ENCODE measurements around the gene PIP5KL1.
A peak's percentile ranks its signal among the peaks of the same experiment; 100 is the strongest.

Gene PIP5KL1

DNA sequence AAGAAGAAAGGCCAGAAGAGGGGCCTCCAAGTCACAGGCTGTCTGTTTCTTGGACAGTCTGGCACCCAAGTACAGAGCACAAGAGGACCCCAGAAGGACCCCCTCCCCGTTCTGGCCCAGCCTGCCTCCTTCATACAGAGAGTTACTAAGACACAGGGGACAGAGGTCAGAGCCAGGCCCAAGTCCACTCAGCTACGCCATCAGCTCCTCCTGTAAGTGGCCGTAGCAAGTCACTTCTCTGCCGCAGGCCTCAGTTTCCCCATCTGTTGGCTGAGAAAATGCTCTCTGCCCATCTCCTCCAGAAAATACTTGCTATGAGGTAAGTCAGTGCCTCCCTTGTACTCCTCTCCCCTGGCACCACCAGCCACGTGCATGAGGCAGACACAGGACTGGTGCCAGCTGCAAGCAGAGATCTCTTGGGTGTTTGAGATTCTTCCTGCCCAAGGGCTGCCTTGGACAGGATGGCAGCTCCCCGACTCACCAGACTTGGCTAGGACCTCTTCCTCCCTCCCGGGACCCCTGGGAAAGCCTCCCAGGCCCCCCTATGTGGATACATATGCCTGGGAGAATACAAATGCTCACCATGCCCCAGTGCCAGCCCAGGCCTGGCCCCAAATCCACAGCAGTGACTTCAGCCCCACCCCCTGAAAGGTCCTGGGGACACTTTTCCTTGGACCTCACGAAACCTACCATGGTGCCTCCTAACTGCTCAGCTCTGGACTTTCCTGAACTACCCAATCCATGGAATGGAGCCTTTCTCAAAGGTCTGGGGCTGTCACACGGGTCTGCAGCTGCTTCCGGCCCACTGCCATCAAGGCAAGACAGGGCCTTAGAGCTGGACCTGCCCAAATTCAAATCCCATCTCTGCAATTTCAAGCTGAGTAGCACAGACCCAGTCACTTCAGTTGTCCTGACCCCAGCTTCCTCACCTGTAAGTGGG, 45.1 kb upstream of the PIP5KL1 start:
- no peak overlapping the region for H3K27ac ChIP-seq (ENCODE audit: low read length, poor library complexity, severe bottlenecking)
- no peak overlapping the region for H4K8ac ChIP-seq (ENCODE audit: low read length)
- H2BK12ac ChIP-seq (ENCODE audit: low read length in 2 of 2), result peak overlapping the region in 1 of 2 experiments; percentile 10
- peaks cover 50% of the 10 kb centered on the region for H3K79me1 ChIP-seq (replicated peaks; ENCODE audit: low read length, poor library complexity, severe bottlenecking)
- DNase-seq, result no peak
- peak overlapping the region; percentile 60 for H2BK15ac ChIP-seq (ENCODE audit: low read depth, poor library complexity, severe bottlenecking)
- H4K91ac ChIP-seq (ENCODE audit: low read length), result no peak overlapping the region
- H3K23ac ChIP-seq (ENCODE audit: low read length in 2 of 2), result no peak overlapping the region
- H3K4me2 ChIP-seq (ENCODE audit: low read length, poor library complexity, severe bottlenecking), result no peak overlapping the region
- H3K14ac ChIP-seq (ENCODE audit: low read length in 2 of 2), result no peak overlapping the region
- no peak overlapping the region for H3K4ac ChIP-seq (ENCODE audit: low read depth in 1 of 2, low read length in 2 of 2)
- H3K27me3 ChIP-seq (ENCODE audit: control insufficient read depth in 1 of 2, insufficient read depth in 1 of 2, low read length in 2 of 2), result no peaks in the 10 kb centered on the region
- no peak overlapping the region for H3K4me3 ChIP-seq (ENCODE audit: insufficient read depth in 1 of 2, low read depth in 1 of 2, low read length in 2 of 2)
- peak overlapping the region; percentile 1 for H3K9ac ChIP-seq (ENCODE audit: low read length)
- no peaks in the 10 kb centered on the region for H3K9me3 ChIP-seq (ENCODE audit: control insufficient read depth, low read length)
- H3K18ac ChIP-seq (ENCODE audit: low read depth in 1 of 2, low read length in 2 of 2), result peak overlapping the region in 1 of 2 experiments; percentile 18
- no peak overlapping the region for H2BK5ac ChIP-seq (ENCODE audit: low read depth, low read length, poor library complexity, severe bottlenecking)
- peaks cover 75% of the 10 kb centered on the region for H3K4me1 ChIP-seq (ENCODE audit: control insufficient read depth, insufficient read depth, low read depth, low read length)
- WGBS, result 96% methylated on average over 10 of the region's 10 CpGs
- no peak overlapping the region for H2AFZ ChIP-seq (ENCODE audit: low read depth, low read length)
- H2AK5ac ChIP-seq (ENCODE audit: low read length, severe bottlenecking), result no peak overlapping the region
- peaks cover 0 to 3% of the 10 kb centered on the region in 2 experiments for H3K36me3 ChIP-seq (ENCODE audit: control insufficient read depth in 1 of 2, insufficient read depth in 2 of 2, low read depth in 1 of 2, low read length in 2 of 2)
- no peak overlapping the region for H2BK120ac ChIP-seq (ENCODE audit: low read depth, low read length)

DNA sequence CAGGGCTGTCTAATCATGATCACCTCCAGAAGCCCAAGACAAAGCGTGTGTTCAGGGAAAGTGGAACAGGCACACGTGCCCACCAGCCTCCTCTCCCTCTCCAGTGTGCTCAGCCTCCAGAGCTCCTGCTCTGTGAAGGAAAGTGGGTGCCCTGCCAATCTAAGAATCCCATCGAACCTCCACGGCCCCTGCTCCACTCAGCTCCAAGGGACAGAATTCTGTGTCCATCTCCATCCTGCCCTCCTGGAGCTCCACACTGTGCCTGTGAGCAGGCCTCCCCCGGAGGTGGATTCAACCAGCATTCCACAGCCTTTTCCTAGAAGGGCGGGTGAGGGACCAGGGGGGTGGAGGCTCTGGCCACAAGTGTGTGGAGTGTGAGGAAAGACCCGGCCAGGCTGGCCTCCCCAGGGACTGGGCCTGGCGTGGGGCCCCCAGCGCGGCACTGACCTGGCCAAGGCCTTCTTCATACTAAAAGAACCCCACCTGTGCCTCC, 44.2 kb upstream of the PIP5KL1 start:
- H2AFZ ChIP-seq (ENCODE audit: low read depth, low read length), result no peak overlapping the region
- H2BK120ac ChIP-seq (ENCODE audit: low read depth, low read length), result peak overlapping the region; percentile 30
- H3K36me3 ChIP-seq (ENCODE audit: control insufficient read depth in 1 of 2, insufficient read depth in 2 of 2, low read depth in 1 of 2, low read length in 2 of 2), result peaks cover 0 to 3% of the 10 kb centered on the region in 2 experiments
- H4K8ac ChIP-seq (ENCODE audit: low read length), result no peak overlapping the region
- no peak overlapping the region for H2BK5ac ChIP-seq (ENCODE audit: low read depth, low read length, poor library complexity, severe bottlenecking)
- peaks cover 50% of the 10 kb centered on the region for H3K79me1 ChIP-seq (replicated peaks; ENCODE audit: low read length, poor library complexity, severe bottlenecking)
- H3K4me1 ChIP-seq (ENCODE audit: control insufficient read depth, insufficient read depth, low read depth, low read length), result peaks cover 79% of the 10 kb centered on the region
- H3K27ac ChIP-seq (ENCODE audit: low read length, poor library complexity, severe bottlenecking), result no peak overlapping the region
- no peak overlapping the region for H2AK5ac ChIP-seq (ENCODE audit: low read length, severe bottlenecking)
- peak overlapping the region; percentile 14 to 52 for H3K4ac ChIP-seq (ENCODE audit: low read depth in 1 of 2, low read length in 2 of 2)
- no peak overlapping the region for H3K23ac ChIP-seq (ENCODE audit: low read length in 2 of 2)
- H3K9me3 ChIP-seq (ENCODE audit: control insufficient read depth, low read length), result no peaks in the 10 kb centered on the region
- no peak overlapping the region for H3K14ac ChIP-seq (ENCODE audit: low read length in 2 of 2)
- WGBS, result 75% methylated on average over 7 of the region's 10 CpGs
- peak overlapping the region in 1 of 2 experiments; percentile 48 for H3K18ac ChIP-seq (ENCODE audit: low read depth in 1 of 2, low read length in 2 of 2)
- no peak overlapping the region for H2BK12ac ChIP-seq (ENCODE audit: low read length in 2 of 2)
- peak overlapping the region; percentile 60 for H2BK15ac ChIP-seq (ENCODE audit: low read depth, poor library complexity, severe bottlenecking)
- H3K27me3 ChIP-seq (ENCODE audit: control insufficient read depth in 1 of 2, insufficient read depth in 1 of 2, low read length in 2 of 2), result no peaks in the 10 kb centered on the region
- peak overlapping the region; percentile 16 for H4K91ac ChIP-seq (ENCODE audit: low read length)
- no peak for DNase-seq
- H3K4me2 ChIP-seq (ENCODE audit: low read length, poor library complexity, severe bottlenecking), result no peak overlapping the region
- no peak overlapping the region for H3K4me3 ChIP-seq (ENCODE audit: insufficient read depth in 1 of 2, low read depth in 1 of 2, low read length in 2 of 2)
- H3K9ac ChIP-seq (ENCODE audit: low read length), result no peak overlapping the region

DNA sequence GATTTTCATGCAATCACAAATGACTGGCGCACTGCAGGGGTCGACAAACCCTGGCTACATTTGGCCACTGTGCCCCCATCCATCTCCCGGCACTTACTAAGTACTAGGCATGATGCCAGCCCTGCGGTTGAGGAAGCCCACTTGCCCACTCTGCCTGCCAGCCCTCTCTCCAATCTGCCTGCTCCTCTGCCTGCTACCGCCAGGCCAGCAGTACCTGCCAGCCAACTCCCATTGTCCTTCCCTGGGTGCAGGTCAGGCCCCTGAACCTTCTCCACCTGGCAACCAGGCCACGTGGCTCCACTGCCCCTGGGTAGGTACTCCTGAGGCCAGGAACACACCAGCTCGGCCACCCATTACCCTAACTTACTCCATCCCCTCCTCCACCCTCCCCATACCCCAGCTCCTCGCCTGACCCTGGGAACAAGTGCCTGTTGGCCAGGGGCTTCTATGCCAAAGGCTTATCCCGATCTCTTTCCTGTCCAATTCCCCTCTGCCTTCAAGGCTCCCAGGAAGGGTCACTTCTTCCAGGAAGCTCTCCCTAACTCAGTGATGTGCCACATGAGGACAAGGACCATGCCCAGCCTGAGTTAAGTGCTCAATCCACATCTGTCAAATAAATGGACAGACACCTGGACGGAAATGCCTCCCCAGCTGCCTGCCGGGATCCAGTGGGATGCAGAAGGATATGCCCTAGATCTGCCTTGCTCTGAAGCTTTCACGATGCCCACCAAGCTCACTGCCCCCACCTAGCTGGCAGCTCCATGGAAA, 43.6 kb upstream of the PIP5KL1 start:
- WGBS, result 92% methylated on average over 12 of the region's 12 CpGs
- no peak overlapping the region for H3K4me2 ChIP-seq (ENCODE audit: low read length, poor library complexity, severe bottlenecking)
- no peak overlapping the region for H2AK5ac ChIP-seq (ENCODE audit: low read length, severe bottlenecking)
- peak overlapping the region in 1 of 2 experiments; percentile 90 for H3K23ac ChIP-seq (ENCODE audit: low read length in 2 of 2)
- peak overlapping the region; percentile 48 for H4K91ac ChIP-seq (ENCODE audit: low read length)
- peak overlapping the region in 1 of 2 experiments; percentile 68 for H2BK12ac ChIP-seq (ENCODE audit: low read length in 2 of 2)
- no peak overlapping the region for H3K27ac ChIP-seq (ENCODE audit: low read length, poor library complexity, severe bottlenecking)
- no peak overlapping the region for H3K4me3 ChIP-seq (ENCODE audit: insufficient read depth in 1 of 2, low read depth in 1 of 2, low read length in 2 of 2)
- H3K36me3 ChIP-seq (ENCODE audit: control insufficient read depth in 1 of 2, insufficient read depth in 2 of 2, low read depth in 1 of 2, low read length in 2 of 2), result peaks cover 0 to 3% of the 10 kb centered on the region in 2 experiments
- H2BK120ac ChIP-seq (ENCODE audit: low read depth, low read length), result no peak overlapping the region
- H2BK5ac ChIP-seq (ENCODE audit: low read depth, low read length, poor library complexity, severe bottlenecking), result no peak overlapping the region
- DNase-seq, result no peak
- peak overlapping the region in 1 of 2 experiments; percentile 52 for H3K4ac ChIP-seq (ENCODE audit: low read depth in 1 of 2, low read length in 2 of 2)
- no peak overlapping the region for H4K8ac ChIP-seq (ENCODE audit: low read length)
- H3K27me3 ChIP-seq (ENCODE audit: control insufficient read depth in 1 of 2, insufficient read depth in 1 of 2, low read length in 2 of 2), result no peaks in the 10 kb centered on the region
- no peak overlapping the region for H3K9ac ChIP-seq (ENCODE audit: low read length)
- H2BK15ac ChIP-seq (ENCODE audit: low read depth, poor library complexity, severe bottlenecking), result no peak overlapping the region
- peak overlapping the region in 1 of 2 experiments; percentile 76 for H3K14ac ChIP-seq (ENCODE audit: low read length in 2 of 2)
- H3K9me3 ChIP-seq (ENCODE audit: control insufficient read depth, low read length), result no peaks in the 10 kb centered on the region
- H3K18ac ChIP-seq (ENCODE audit: low read depth in 1 of 2, low read length in 2 of 2), result peak overlapping the region; percentile 46 to 48
- peaks cover 74% of the 10 kb centered on the region for H3K4me1 ChIP-seq (ENCODE audit: control insufficient read depth, insufficient read depth, low read depth, low read length)
- H2AFZ ChIP-seq (ENCODE audit: low read depth, low read length), result no peak overlapping the region
- H3K79me1 ChIP-seq (replicated peaks; ENCODE audit: low read length, poor library complexity, severe bottlenecking), result peaks cover 53% of the 10 kb centered on the region
